GM12801 (cell line): Measurements from ENCODE around the gene RLN3.

Experiments
- TF ChIP-seq, protein P1 (sequence below): IDR thresholded peaks from one replicate; pipeline ENCODE4 v1.5.1; 2011; ENCODE audit warnings: control low read depth; ENCODE audit not compliant: insufficient read length; ENCODE audit errors: extremely low read depth

RLN3 gene

DNA sequence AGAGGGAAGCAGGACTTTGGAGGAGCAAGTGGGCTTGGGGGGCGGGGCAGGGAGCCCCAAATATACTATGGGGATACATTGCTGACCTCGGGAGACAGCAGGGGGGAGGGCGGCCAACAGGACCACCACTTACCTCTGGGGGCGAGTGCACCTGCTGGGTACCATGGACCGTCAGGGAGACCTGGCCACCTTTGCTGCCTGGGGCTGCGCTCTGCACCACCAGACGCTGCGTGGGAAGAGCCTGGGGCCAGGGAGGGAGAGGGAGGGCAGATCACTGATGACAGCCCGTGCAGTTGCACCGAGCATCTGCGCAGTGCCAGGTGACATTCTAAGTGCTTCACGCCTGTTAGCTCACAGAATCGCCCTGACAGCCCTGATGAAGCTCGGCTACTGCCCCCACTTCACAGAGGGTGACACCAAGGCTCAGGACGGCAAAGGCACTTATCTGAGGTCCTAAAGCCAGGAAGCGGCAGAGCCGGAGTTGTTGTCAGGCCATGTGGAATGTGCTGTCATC is 45.9 kb upstream of the RLN3 start:
- TF ChIP-seq, protein P1, sequence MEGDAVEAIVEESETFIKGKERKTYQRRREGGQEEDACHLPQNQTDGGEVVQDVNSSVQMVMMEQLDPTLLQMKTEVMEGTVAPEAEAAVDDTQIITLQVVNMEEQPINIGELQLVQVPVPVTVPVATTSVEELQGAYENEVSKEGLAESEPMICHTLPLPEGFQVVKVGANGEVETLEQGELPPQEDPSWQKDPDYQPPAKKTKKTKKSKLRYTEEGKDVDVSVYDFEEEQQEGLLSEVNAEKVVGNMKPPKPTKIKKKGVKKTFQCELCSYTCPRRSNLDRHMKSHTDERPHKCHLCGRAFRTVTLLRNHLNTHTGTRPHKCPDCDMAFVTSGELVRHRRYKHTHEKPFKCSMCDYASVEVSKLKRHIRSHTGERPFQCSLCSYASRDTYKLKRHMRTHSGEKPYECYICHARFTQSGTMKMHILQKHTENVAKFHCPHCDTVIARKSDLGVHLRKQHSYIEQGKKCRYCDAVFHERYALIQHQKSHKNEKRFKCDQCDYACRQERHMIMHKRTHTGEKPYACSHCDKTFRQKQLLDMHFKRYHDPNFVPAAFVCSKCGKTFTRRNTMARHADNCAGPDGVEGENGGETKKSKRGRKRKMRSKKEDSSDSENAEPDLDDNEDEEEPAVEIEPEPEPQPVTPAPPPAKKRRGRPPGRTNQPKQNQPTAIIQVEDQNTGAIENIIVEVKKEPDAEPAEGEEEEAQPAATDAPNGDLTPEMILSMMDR: no peak

DNA sequence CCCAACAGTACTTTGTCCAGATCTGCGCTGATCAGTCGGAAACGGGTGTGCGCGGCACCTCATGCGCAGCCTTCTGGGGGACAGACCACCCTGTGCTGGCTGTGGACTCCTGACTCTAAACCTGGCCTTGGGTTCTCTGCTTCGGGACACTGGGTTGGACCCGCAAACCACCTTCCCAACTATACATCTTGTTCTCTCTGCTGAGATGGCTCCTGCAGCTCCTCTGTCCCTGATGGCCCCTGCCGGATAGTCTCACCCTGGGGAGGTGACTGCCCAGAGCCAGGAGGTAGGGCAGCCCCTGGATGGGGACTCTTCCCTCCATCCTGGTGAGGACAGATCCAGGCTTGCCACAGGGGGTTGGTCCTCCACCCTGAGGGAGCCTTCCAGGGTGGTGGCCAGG is 45.2 kb upstream of the RLN3 start:
- TF ChIP-seq, protein P1: no peak

DNA sequence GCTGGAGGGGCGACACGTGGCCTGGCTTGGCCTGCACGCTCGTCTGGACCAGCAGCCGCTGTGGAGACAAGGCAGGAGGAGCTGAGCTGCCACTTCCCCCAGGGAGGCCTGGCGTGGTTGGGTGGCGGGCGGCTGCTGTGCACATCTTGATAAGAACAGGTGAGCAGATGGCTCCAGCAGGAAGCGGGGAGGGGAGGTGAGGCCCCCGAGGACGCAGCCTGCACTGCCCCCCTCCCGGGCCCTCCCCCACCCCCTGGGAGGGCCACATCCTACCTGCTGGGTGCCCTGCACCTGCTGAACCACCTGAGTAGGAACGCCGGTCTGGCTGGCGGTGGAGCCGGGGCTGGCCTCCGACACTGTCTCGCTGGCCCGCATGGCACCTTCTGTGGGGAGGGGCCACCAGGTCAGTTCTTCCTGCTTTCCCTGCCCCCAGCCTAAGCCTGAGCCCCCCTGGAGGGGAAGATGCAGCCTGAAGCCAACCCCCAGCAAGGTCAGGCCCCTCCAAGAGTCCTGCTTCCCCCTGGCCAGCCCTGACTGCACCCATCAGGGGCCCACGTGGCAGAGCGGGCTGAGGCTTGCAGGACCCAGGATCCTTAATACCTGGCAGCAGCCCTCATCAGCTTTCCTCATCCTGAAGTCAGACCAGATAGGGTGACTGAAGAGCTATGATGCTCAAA is 44.6 kb upstream of the RLN3 start:
- TF ChIP-seq, protein P1: no peak

DNA sequence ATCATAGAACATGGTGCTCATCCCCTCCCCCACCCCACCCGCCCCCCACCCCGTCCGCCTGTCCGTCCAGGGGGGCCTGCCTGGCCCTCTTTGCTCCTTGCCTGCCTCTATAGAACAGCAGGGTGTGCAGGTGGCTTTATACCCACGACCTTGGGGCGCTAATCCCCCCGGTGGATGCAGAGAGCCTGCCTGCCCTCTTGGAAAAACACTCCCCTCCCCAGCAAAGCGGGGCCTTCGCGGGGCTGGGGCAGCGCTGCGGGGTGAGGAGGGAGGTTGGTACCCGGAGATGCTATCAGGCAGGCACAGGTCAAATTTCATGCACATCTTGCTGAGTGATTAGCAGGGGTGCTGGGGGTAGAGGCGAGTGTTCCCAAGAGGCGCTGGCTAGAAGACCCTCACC is 43.8 kb upstream of the RLN3 start:
- TF ChIP-seq, protein P1: no peak

DNA sequence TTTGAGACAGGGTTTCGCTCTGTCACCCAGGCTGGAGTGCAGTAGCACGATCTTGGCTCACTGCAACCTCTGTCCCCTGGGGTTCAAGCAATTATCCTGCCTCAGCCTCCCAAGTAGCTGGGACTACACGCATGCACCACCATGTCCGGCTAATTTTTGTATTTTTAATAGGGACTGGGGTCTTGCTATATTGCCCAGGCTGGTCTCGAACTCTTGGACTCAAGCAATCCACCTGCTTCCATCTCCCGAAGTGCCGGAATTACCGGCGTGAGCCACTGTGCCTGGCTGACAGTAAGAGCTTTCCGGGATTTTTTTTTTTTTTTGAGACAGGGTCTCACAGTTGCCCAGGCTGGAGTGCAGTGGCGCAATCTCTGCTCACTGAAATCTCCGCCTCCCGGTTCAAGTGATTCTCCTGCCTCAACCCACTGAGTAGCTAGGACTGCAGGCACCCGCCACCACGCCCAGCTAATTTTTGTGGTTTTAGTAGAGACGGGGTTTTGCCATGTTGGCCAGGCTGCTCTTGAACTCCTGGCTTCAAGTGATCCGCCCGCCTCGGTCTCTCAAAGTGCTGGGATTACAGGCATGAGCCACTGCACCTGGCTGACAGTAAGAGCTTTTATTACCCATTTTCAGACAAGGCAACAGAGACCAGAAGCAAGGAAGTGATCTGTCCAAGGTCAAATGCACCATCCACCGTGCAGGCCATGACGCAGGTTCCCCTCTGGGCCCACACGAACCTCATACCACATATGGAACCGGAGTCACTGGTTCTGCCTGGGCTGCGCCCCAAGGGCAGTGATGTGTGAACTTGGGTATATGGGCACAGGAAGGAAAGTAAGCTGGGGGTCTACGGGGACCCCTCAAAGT is 42.8 kb upstream of the RLN3 start:
- TF ChIP-seq, protein P1: no peak

DNA sequence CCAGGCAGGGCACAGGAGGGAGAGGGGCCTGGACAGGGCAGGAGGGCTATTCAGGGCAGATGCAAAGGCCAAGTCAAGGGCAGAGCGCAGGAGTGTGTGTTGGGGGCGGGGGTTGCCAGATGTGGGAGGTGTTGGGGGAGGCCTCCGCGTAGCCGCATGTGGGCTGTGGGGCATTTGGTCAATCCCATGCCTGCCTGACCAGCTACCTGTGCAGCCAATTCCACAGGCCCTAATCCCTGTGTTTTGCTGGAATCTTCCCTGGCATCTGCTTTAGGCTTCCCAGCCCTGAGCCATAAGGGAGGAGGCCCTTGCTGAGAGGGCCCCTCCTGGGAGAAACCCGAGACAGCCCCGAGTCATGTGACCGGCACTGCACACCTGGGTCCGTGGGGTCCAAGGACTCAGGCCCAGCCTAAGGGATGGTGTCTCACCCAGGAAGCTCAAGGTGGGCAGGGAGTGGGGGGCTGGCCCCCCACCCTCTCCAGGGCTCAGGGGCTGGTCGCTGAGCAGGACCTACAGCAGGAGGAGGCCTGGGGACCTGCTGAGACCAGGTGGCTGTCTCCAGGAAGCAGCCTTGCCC is 42.1 kb upstream of the RLN3 start:
- TF ChIP-seq, protein P1: no peak

DNA sequence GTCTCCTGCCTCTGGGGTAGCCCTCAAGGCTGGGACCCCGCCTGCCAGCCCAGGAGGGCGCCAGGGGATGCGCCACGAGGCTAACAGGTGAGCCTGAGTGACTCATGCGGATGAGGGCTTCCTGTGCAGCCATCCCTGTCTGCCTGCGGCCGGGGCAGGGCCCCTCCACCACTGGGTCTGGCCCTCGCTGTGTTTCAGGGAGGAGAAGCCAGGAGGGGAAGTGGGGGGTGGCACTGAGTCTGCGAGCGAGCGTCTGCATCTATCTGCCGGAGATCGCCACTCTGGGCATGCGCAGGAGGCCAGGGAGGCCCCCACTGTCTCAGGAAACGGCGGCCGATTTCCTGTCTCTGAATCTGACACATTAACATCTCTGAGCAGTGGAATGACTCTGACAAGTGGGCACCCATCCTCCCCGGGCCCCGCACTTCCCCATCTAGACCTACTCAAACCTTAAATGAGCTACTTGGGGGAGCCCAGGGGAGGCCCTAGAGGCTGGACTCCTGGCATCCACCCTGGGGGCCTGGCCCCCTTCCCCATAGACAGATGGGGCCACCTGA is 41.5 kb upstream of the RLN3 start:
- TF ChIP-seq, protein P1: no peak
